Measurements from ENCODE around the gene ESR1.
"Not testable (repeated sequence)": the region's sequence is repeated elsewhere in the genome, so short reads cannot be mapped to it uniquely, and the experiment has no call there.

DNA sequence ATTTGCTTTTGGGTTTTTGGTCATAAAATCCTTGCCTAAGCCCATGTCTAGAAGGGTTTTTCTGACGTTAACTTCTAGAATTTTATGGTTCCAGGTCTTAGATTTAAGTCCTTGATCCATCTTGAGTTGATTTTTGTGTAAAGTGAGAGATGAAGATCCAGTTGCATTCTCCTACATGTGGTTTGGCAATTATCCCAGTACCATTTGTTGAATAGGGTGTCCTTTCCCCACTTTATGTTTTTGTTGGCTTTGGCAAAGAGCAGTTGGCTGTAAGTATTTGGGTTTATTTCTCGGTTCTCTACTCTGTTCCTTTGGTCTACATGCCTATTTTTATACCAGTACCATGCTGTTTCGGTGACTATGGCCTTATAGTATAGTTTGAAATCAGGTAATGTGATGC lies 86.9 kb downstream of the ESR1 start:
- not testable (repeated sequence) for TF ChIP-seq EZH2 (IDR thresholded peaks at IDR 0.05; ENCODE audit: insufficient read depth, poor library complexity, severe bottlenecking); EZH2phosphoT487 (IDR thresholded peaks at IDR 0.05; ENCODE audit: insufficient read depth, low read depth)
